HG03469 (cell line): ENCODE results near the gene TRMT1.

ENCODE experiments used
- ATAC-seq: cut with Tn5 transposase; IDR thresholded peaks from one replicate; pipeline ENCODE4 v1.9.1; 2021; ENCODE audit warnings: mild to moderate bottlenecking, moderate library complexity, moderate number of reproducible peaks; ENCODE audit not compliant: unreplicated experiment

The TRMT1 gene

DNA sequence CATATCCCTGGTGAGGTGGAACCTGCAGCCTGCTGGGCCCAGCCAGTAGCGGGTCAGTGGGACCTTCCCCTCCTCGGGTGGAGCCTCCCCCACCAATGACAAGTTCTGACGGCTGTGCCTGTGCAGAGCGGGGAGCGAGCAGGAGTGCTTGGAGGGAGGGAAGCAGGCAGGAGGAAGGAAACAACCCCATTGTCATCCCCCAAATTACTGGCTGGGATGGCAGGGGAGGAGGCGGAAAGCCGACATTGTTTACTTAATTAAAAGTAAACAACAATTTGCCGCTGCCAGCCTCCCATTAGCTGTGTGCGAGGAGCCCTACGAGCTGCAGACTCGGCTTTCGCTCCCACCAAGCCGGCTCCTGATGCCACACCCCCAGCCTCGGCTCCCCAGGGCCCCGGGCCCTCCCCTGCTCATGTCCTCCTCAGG lies 59.4 kb downstream of the TRMT1 start:
- no peak for ATAC-seq

DNA sequence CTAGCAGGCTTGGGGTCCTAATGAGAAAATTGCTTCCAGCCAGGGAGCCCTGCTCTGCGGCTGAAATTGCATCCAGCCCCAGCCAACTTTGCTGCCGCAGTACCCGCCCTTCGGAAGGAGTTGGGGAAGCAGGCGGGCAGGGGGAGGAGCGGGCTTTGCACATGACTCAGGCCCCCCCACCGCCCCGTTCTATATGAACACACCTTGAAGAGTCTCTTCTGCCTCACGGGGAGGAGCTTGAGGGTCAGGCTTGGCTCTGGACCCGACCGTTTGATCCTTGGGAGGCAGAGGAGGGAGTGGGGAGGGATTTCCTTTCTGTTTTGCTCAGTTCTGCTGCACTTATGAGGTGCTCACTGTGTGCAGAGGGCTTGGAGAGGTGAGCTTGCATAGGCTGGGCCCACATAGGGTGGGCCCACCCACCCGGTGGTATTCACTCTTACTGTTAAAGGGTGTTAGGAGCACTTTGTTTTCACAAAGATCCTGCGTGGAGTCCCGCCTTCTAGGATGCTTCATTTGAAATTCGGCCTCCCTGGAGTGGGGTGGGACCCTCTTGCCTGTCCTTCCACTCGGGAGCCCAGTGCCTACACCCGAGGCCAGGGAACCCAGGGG lies 60.4 kb downstream of the TRMT1 start:
- no peak for ATAC-seq

DNA sequence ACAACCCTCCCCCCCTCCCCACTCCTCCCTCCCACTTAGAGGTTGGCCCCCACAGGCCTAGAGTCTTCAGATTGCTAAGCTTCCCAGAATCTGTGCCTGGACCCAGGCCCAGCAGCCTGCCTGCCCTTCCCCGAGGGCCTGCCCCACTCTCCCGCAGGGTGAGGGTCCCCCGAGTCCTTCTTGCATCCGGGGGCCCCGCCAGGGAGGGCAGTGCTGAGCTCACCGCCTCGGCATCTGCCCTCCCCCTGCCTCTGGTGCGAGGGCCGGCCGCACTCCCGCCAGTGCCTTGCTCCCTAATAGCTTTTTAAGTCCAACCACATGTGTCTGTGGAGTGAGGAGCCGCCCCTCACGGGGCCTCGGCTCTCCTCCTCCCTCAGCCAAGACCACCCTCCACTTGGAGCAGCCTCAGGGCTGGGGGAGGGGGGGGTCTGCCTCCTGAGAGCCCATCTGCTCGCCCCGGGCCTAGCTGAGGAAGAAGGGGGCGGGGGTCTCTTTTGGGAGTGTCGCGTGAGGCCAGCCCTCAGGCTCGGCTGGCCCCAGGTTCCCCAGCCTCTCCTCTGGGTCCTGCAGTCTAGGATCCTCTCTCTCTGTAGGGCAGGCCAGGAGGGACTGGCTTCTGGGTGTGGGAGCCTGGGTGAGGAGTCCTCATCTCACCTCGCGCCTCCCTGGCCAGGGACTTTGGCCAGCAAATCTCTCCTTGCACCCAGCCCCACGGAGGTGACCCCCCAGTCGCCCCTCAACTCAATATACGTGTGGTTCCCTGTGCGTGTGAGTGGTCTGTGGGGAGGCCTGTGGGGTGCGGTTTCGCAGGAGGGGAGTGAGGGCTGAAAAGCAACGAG lies 61.1 kb downstream of the TRMT1 start:
- no peak for ATAC-seq
